Activated naive CD8-positive, alpha-beta T cell (primary cell): Measurements from ENCODE around the gene MCC.

Source experiments
- H3K27ac Mint-ChIP-seq: one replicate; pipeline ENCODE4 v1.8.0; 2021; ENCODE audit warnings: mixed read lengths
- H3K27me3 Mint-ChIP-seq: one replicate; pipeline ENCODE4 v1.8.0; 2021; ENCODE audit warnings: mixed read lengths
- H3K36me3 Mint-ChIP-seq: one replicate; pipeline ENCODE4 v1.8.0; 2021; ENCODE audit warnings: mixed read lengths
- H3K4me1 Mint-ChIP-seq: one replicate; pipeline ENCODE4 v1.8.0; 2021; ENCODE audit warnings: low read depth, mixed read lengths
- H3K4me3 Mint-ChIP-seq: one replicate; pipeline ENCODE4 v1.8.0; 2021; ENCODE audit warnings: mild to moderate bottlenecking, mixed read lengths
- H3K9me3 Mint-ChIP-seq: one replicate; pipeline ENCODE4 v1.8.0; 2021; ENCODE audit warnings: low read depth, mixed read lengths

MCC gene

GRCh38 chr5:113263545-113263944 lies 224.7 kb downstream of the MCC start:
- Mint-ChIP-seq H3K4me1 (no peaks in the 10 kb centered on the region), H3K27ac (no peak overlapping the region), H3K36me3 (no peaks in the 10 kb centered on the region), H3K27me3 (no peaks in the 10 kb centered on the region), H3K9me3 (no peaks in the 10 kb centered on the region), H3K4me3 (no peak overlapping the region)

DNA sequence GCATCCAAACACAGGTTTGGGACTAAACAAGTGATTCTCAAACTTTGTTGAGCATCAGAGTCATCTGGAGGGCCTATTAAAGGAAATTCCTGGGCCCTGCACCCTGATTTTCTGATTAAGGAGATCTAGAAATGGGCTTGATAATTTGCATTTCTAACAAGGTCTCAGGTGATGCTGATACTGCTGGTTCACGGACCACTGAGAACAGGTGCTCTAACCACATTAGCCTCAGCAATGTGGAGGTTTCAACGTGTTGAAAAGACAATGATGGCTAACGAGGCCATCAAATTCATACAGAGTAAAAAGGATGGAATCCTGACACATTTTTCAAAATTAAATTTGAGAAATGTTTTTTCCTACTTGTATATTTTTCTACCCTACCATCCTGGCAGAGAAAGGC lies 225.6 kb downstream of the MCC start:
- peaks cover 2% of the 10 kb centered on the region for H3K36me3 Mint-ChIP-seq
- H3K9me3 Mint-ChIP-seq = no peaks in the 10 kb centered on the region
- no peak overlapping the region for H3K27ac Mint-ChIP-seq
- peaks cover 2% of the 10 kb centered on the region for H3K27me3 Mint-ChIP-seq
- no peaks in the 10 kb centered on the region for H3K4me1 Mint-ChIP-seq
- H3K4me3 Mint-ChIP-seq = no peak overlapping the region

DNA sequence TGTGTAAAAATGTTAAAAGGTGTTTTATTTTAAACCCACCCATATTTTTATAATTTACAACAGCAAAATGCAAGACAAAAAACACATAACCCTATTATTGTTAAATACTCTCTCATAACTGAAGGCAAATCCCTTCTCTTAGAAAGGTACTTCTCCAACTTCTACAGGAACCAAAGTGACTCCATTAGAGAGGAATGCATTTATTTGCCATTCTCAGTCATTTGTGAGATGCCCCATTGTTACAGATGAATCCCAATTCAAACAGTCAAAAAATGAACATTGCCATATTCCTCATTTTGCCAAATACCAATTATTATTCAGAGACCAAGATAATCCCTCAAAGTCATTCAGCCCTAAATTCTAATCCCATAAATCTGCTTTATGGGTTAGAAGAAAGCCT lies 229.2 kb downstream of the MCC start:
- no peak overlapping the region for H3K4me3 Mint-ChIP-seq
- H3K27ac Mint-ChIP-seq = no peak overlapping the region
- H3K27me3 Mint-ChIP-seq = peaks cover 2% of the 10 kb centered on the region
- no peaks in the 10 kb centered on the region for H3K4me1 Mint-ChIP-seq
- H3K36me3 Mint-ChIP-seq = peaks cover 5% of the 10 kb centered on the region
- no peaks in the 10 kb centered on the region for H3K9me3 Mint-ChIP-seq

DNA sequence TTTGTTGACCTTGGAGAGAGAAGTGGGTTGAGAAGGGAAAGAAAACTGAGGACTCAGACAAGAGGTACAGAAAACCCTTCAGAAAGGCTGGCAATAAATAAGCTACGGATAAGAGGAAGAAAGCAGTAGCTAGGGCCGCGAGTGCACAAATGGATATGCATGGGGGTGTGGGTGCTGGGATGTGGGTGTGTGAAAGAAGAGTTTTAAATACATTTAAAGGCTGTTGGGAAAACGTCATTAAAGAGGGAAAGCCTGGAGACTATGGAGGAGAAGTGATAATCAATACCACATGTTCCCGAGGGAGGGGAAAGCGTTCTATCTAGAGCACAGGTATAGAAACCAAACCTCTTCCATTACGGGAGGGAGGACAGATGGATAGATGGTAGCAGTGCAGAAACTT lies 230.7 kb downstream of the MCC start:
- H3K4me1 Mint-ChIP-seq = no peaks in the 10 kb centered on the region
- peaks cover 2% of the 10 kb centered on the region for H3K27me3 Mint-ChIP-seq
- peaks cover 5% of the 10 kb centered on the region for H3K36me3 Mint-ChIP-seq
- H3K4me3 Mint-ChIP-seq = no peak overlapping the region
- no peak overlapping the region for H3K27ac Mint-ChIP-seq
- H3K9me3 Mint-ChIP-seq = no peaks in the 10 kb centered on the region

DNA sequence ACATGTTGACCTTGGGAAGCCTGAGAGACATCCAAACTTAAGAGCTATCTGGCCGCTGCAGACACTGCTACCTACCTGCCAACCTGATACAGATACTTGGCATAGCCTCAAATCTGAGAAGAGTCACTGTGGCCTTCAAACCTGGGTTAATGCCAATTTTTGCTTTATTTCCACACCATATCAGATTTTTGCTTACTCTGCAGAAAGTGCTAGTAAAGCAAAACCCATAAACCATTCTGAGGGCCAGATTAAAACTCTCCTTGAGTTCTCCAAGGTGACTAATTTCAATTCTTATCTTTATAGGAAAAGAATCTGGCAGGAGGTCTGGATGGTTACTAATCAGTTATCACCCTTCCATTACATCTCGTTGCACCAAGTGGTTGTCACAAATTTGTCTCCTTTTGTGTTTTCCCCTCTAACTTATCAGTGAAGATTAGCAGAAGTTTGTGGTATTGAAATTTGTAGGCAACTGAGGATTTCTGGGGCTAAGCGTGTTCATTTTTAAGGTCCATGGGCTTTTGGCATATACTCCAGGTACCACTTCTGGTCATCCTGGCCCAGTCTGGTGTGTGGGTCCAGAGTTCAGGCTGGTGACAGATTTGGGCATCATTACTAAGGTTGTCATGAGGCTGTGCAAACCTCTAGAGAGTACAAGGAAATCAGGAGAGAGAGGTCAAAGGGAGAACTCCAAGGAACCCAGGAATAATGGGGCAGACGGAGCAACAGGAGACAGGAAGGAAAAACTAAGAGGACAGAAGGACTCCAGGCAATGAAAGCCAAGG lies 231.4 kb downstream of the MCC start:
- Mint-ChIP-seq H3K27me3 (peaks cover 2% of the 10 kb centered on the region), H3K9me3 (no peaks in the 10 kb centered on the region), H3K4me1 (no peaks in the 10 kb centered on the region)

DNA sequence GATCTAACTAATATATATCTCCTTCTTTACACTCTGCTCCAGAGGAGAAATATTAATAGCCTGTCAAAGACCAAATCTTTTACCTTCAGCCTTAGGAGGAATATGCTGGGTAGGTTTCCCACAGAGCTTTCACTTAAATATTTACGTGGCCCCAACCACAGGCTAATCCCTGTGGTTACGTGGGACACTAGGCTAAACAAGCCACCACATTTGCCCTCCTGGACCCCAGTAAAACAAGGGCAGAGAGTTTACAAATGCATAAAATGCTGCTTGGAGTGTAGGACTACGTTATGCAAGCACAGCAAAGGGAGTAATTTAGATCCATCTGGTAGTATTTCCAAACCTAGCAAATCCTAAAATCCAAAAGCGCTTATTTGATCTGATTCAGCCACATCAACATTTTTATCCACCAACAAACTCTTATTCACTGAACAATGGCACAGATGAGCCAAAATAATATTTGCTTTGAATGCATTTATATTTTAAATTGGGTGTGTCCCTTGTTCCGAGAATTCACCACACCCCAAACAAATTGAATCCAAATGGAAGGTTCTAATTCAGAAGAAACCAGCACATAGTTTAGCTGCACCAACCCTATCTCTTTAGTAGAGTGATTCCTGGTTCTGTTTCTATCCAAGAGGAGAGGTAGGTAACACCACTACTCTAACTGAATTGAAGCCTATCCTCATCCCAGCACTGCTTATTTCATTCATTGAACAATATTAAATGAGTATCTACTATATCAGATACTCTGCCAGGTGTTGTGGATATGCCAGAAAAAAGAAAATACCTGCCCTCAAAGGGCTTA lies 232.5 kb downstream of the MCC start:
- H3K9me3 Mint-ChIP-seq = no peaks in the 10 kb centered on the region
- no peaks in the 10 kb centered on the region for H3K4me1 Mint-ChIP-seq
- peaks cover 5% of the 10 kb centered on the region for H3K36me3 Mint-ChIP-seq
- peaks cover 2% of the 10 kb centered on the region for H3K27me3 Mint-ChIP-seq
- no peak overlapping the region for H3K27ac Mint-ChIP-seq
- no peak overlapping the region for H3K4me3 Mint-ChIP-seq

More for the DNA sequence above, 231.4 kb downstream of the MCC start:
- no peak overlapping the region for H3K27ac Mint-ChIP-seq
- peaks cover 5% of the 10 kb centered on the region for H3K36me3 Mint-ChIP-seq
- H3K4me3 Mint-ChIP-seq = no peak overlapping the region

- peaks cover 2% of the 10 kb centered on the region for H3K27me3 Mint-ChIP-seq
- no peaks in the 10 kb centered on the region for H3K4me1 Mint-ChIP-seq
- no peaks in the 10 kb centered on the region for H3K9me3 Mint-ChIP-seq
- H3K4me3 Mint-ChIP-seq = no peak overlapping the region
- H3K27ac Mint-ChIP-seq = no peak overlapping the region
- H3K36me3 Mint-ChIP-seq = peaks cover 5% of the 10 kb centered on the region
Observed at GRCh38 chr5:113255105-113255504, 233.1 kb downstream of the MCC start.

- peaks cover 2% of the 10 kb centered on the region for H3K27me3 Mint-ChIP-seq
- H3K36me3 Mint-ChIP-seq = peaks cover 8% of the 10 kb centered on the region
- no peak overlapping the region for H3K4me3 Mint-ChIP-seq
- H3K27ac Mint-ChIP-seq = no peak overlapping the region
- H3K9me3 Mint-ChIP-seq = no peaks in the 10 kb centered on the region
- no peaks in the 10 kb centered on the region for H3K4me1 Mint-ChIP-seq
Observed at GRCh38 chr5:113253037-113253436, 235.2 kb downstream of the MCC start.

DNA sequence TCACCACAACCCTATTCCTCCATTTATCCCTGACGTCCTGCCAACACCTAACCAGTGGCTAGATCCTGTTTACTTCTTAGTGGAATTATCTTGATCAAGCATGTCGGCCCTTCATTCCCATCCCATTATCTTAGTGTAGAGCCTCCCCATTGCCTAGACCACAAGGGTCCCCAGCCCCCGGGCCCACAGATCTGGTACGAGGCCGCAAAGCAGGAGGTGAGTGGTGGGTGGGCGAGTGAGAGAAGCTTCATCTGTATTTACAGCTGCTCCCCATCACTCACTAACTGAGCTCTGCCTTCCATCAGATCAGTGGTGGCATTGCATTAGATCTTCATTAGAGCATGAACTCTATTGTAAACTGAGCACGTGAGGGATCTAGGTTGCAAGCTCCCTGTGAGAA lies 236.2 kb downstream of the MCC start:
- peaks cover 5% of the 10 kb centered on the region for H3K36me3 Mint-ChIP-seq
- no peak overlapping the region for H3K27ac Mint-ChIP-seq
- no peaks in the 10 kb centered on the region for H3K27me3 Mint-ChIP-seq
- H3K4me1 Mint-ChIP-seq = no peaks in the 10 kb centered on the region
- H3K9me3 Mint-ChIP-seq = no peaks in the 10 kb centered on the region
- H3K4me3 Mint-ChIP-seq = no peak overlapping the region

GRCh38 chr5:113250341-113250953 lies 237.8 kb downstream of the MCC start:
- no peaks in the 10 kb centered on the region for H3K4me1 Mint-ChIP-seq
- no peaks in the 10 kb centered on the region for H3K27me3 Mint-ChIP-seq
- H3K36me3 Mint-ChIP-seq = peaks cover 5% of the 10 kb centered on the region
- no peaks in the 10 kb centered on the region for H3K9me3 Mint-ChIP-seq
- H3K4me3 Mint-ChIP-seq = no peak overlapping the region
- no peak overlapping the region for H3K27ac Mint-ChIP-seq

GRCh38 chr5:113249206-113249605 lies 239.0 kb downstream of the MCC start:
- Mint-ChIP-seq H3K9me3 (no peaks in the 10 kb centered on the region), H3K4me1 (no peaks in the 10 kb centered on the region), H3K27ac (no peak overlapping the region), H3K4me3 (no peak overlapping the region), H3K36me3 (peaks cover 3% of the 10 kb centered on the region), H3K27me3 (no peaks in the 10 kb centered on the region)

DNA sequence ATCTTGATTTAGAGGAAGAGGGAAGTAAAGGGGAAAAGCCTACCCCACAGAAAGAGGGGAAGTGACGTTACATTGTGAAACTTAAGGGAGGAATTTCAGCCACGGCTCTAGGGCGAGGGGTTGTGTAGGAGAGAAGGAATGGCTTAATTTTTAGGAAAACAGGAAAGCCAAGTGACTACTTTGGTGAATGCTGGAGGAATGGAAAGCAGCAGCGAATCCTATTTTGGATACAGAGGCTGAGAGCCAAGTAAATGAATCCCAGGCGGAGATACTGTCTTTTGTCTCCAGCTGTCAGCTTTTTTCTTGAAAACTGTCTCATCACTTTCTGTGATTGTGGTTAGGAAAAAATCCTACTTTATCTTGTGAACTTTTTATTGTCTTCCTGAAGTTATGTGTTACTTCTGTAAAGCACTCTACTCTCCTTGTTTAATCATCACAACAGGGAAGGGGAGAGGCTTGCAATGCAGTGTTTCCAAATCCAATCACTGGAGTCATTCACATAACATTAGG lies 241.8 kb downstream of the MCC start:
- peaks cover 3% of the 10 kb centered on the region for H3K4me1 Mint-ChIP-seq
- peaks cover 3% of the 10 kb centered on the region for H3K36me3 Mint-ChIP-seq
- H3K27me3 Mint-ChIP-seq = no peaks in the 10 kb centered on the region
- no peaks in the 10 kb centered on the region for H3K9me3 Mint-ChIP-seq
- no peak overlapping the region for H3K27ac Mint-ChIP-seq
- H3K4me3 Mint-ChIP-seq = no peak overlapping the region

DNA sequence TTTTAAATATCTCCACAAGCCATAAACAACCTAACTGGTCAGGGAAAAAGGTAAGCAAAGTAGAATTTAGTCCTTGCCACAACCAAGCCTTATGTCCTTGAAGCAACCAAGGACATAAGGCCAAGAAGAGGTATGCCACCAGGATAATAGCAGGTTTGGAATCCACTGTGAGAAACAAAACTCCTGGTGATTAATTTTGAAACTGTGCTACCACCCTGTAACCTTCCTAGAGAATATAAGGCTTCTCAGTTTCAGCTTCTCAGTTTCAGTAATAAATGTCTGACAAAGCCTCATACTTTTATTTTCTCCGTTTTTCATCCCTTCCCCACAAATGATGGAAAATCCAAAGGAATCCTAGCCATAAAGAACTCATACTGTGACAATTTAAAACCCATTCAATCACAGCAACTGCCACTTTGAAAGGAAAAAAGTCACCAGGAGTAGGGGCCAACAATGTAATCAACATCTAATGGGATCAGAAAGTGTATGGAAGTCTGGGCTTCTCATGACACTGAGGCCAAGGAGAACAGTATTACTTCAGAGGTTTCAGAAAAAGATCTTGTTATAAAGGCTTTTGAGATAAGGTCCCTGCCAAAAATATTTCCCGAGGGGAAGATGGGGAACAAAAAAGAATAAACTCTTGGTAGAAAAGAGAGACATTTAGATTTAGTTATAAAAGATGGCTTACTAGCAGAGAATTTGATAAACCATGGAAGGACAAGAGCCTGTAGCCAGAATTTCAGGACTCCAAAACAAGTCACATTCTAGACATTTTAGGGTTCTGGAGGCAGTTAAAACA lies 242.6 kb downstream of the MCC start:
- H3K4me3 Mint-ChIP-seq = no peak overlapping the region
- peaks cover 3% of the 10 kb centered on the region for H3K36me3 Mint-ChIP-seq
- no peaks in the 10 kb centered on the region for H3K9me3 Mint-ChIP-seq
- H3K4me1 Mint-ChIP-seq = peaks cover 3% of the 10 kb centered on the region
- H3K27me3 Mint-ChIP-seq = no peaks in the 10 kb centered on the region
- H3K27ac Mint-ChIP-seq = no peak overlapping the region

DNA sequence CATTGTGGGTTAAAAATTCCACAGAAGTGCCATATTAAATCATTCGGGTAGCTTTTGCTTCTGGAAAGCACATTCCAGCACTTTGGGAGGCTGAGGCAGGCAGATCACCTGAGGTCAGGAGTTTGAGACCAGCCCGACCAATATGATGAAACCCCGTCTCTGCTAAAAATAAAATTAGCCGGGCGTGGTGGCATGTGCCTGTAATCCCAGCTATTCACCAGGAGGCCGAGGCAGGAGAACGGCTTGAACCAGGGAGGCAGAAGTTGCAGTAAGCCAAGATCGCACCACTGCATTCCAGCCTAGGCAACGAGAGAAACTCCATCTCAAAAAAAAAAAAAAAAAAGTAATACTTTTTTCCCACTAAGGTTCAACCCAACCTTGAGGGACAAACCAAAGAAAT lies 243.3 kb downstream of the MCC start:
- Mint-ChIP-seq H3K4me3 (no peak overlapping the region), H3K36me3 (peaks cover 3% of the 10 kb centered on the region), H3K27ac (no peak overlapping the region), H3K9me3 (no peaks in the 10 kb centered on the region), H3K27me3 (no peaks in the 10 kb centered on the region), H3K4me1 (peaks cover 3% of the 10 kb centered on the region)
